GM10266 (cell line): ENCODE measurements around the gene TMPRSS15.

Experiments used
- DNase-seq: peaks from one replicate; pipeline ENCODE4 v3.0.0; 2012; ENCODE audit errors: extremely low spot score
- CTCF ChIP-seq: IDR thresholded peaks from 2 replicates; pipeline ENCODE4 v1.5.1; 2012; ENCODE audit warnings: mild to moderate bottlenecking, low read depth; ENCODE audit not compliant: control insufficient read depth, insufficient read depth; ENCODE audit errors: missing control alignments

Gene TMPRSS15

GRCh38 chr21:18349468-18349867 is 54.1 kb downstream of the TMPRSS15 start:
- DNase-seq = no peak
- no peak for TF ChIP-seq CTCF

GRCh38 chr21:18340387-18340942 is 63.1 kb downstream of the TMPRSS15 start:
- no peak for DNase-seq
- no peak for TF ChIP-seq CTCF

- no peak for DNase-seq
- no peak for TF ChIP-seq CTCF
These were observed 67.8 kb downstream of the TMPRSS15 start for GRCh38 chr21:18335651-18336236.

GRCh38 chr21:18334066-18334465 is 69.5 kb downstream of the TMPRSS15 start:
- no peak for DNase-seq
- no peak for TF ChIP-seq CTCF

- no peak for TF ChIP-seq CTCF
- no peak for DNase-seq
These were observed 85.4 kb downstream of the TMPRSS15 start for GRCh38 chr21:18318156-18318555.

GRCh38 chr21:18298228-18298627 is 105.4 kb downstream of the TMPRSS15 start:
- no peak for TF ChIP-seq CTCF
- no peak for DNase-seq

- no peak for TF ChIP-seq CTCF
- no peak for DNase-seq
These were observed 109.5 kb downstream of the TMPRSS15 start for GRCh38 chr21:18294100-18294499.
